ENCODE data around the gene PPT2.
A peak's percentile ranks its signal among the peaks of the same experiment; 100 is the strongest.

The PPT2 gene

GRCh38 chr6:32118782-32119628 is 34.9 kb upstream of the PPT2 start:
- Histone ChIP-seq H3K9ac (ENCODE audit: low read depth, low read length, poor library complexity, severe bottlenecking) (no peak overlapping the region), H3F3A (ENCODE audit: low read depth) (no peaks in the 10 kb centered on the region), H4K20me1 (ENCODE audit: insufficient read depth, low read length, poor library complexity, severe bottlenecking) (peaks cover 2% of the 10 kb centered on the region), H3K4me3 (ENCODE audit: low read length, poor library complexity, severe bottlenecking) (no peak overlapping the region), H3K79me2 (ENCODE audit: insufficient read depth, low read length) (no peaks in the 10 kb centered on the region; the same call in 1 of the 2 replicates), H2AFZ (ENCODE audit: low read length) (no peak overlapping the region), H3K9me3 (ENCODE audit: insufficient read depth, low read depth, low read length) (no peaks in the 10 kb centered on the region), H3K4me2 (ENCODE audit: low read depth, low read length, poor library complexity, severe bottlenecking) (no peak overlapping the region), H3K27me3 (ENCODE audit: insufficient read depth, low read length, poor library complexity, severe bottlenecking) (no peaks in the 10 kb centered on the region), H3K4me1 (ENCODE audit: insufficient read depth, low read length, poor library complexity, severe bottlenecking) (no peaks in the 10 kb centered on the region), H3K9me2 (replicated peaks; ENCODE audit: low read depth, low read length) (no peaks in the 10 kb centered on the region), H3K36me3 (ENCODE audit: insufficient read depth, low read length) (peaks cover 57% of the 10 kb centered on the region; the same call in 1 of the 2 replicates)
- TF ChIP-seq EZH2phosphoT487 (IDR thresholded peaks at IDR 0.05; ENCODE audit: borderline replicate concordance) (no peak), CTCF (conservative IDR thresholded peaks at IDR 0.05; ENCODE audit: low read length) (peak; percentile 88)

GRCh38 chr6:32120573-32121059 is 33.3 kb upstream of the PPT2 start:
- H3K36me3 ChIP-seq (ENCODE audit: insufficient read depth, low read length): peaks cover 56% of the 10 kb centered on the region; the same call in 1 of the 2 replicates
- no peaks in the 10 kb centered on the region for H3F3A ChIP-seq (ENCODE audit: low read depth)
- no peak for TF ChIP-seq EZH2phosphoT487 (IDR thresholded peaks at IDR 0.05; ENCODE audit: borderline replicate concordance)
- TF ChIP-seq CTCF (conservative IDR thresholded peaks at IDR 0.05; ENCODE audit: low read length): no peak
- H3K79me2 ChIP-seq (ENCODE audit: insufficient read depth, low read length): peaks cover 9% of the 10 kb centered on the region; the same call in 1 of the 2 replicates
- no peaks in the 10 kb centered on the region for H3K9me2 ChIP-seq (replicated peaks; ENCODE audit: low read depth, low read length)
- peaks cover 2% of the 10 kb centered on the region for H4K20me1 ChIP-seq (ENCODE audit: insufficient read depth, low read length, poor library complexity, severe bottlenecking)
- no peaks in the 10 kb centered on the region for H3K4me1 ChIP-seq (ENCODE audit: insufficient read depth, low read length, poor library complexity, severe bottlenecking)
- no peak overlapping the region for H3K4me3 ChIP-seq (ENCODE audit: low read length, poor library complexity, severe bottlenecking)
- H3K9me3 ChIP-seq (ENCODE audit: insufficient read depth, low read depth, low read length): no peaks in the 10 kb centered on the region
- no peak overlapping the region for H3K4me2 ChIP-seq (ENCODE audit: low read depth, low read length, poor library complexity, severe bottlenecking)
- no peak overlapping the region for H2AFZ ChIP-seq (ENCODE audit: low read length)
- no peaks in the 10 kb centered on the region for H3K27me3 ChIP-seq (ENCODE audit: insufficient read depth, low read length, poor library complexity, severe bottlenecking)
- H3K9ac ChIP-seq (ENCODE audit: low read depth, low read length, poor library complexity, severe bottlenecking): no peak overlapping the region

- no peak overlapping the region for H2AFZ ChIP-seq (ENCODE audit: low read length)
- peaks cover 15% of the 10 kb centered on the region for H3K4me1 ChIP-seq (ENCODE audit: insufficient read depth, low read length, poor library complexity, severe bottlenecking)
- H3K36me3 ChIP-seq (ENCODE audit: insufficient read depth, low read length): peaks cover 26% of the 10 kb centered on the region; the same call in 1 of the 2 replicates
- TF ChIP-seq CTCF (conservative IDR thresholded peaks at IDR 0.05; ENCODE audit: low read length) (no peak), EZH2phosphoT487 (IDR thresholded peaks at IDR 0.05; ENCODE audit: borderline replicate concordance) (no peak)
- no peaks in the 10 kb centered on the region for H3K9me3 ChIP-seq (ENCODE audit: insufficient read depth, low read depth, low read length)
- peaks cover 17% of the 10 kb centered on the region for H4K20me1 ChIP-seq (ENCODE audit: insufficient read depth, low read length, poor library complexity, severe bottlenecking)
- H3K4me2 ChIP-seq (ENCODE audit: low read depth, low read length, poor library complexity, severe bottlenecking): no peak overlapping the region
- no peak overlapping the region for H3K4me3 ChIP-seq (ENCODE audit: low read length, poor library complexity, severe bottlenecking)
- H3K9me2 ChIP-seq (replicated peaks; ENCODE audit: low read depth, low read length): no peaks in the 10 kb centered on the region
- H3F3A ChIP-seq (ENCODE audit: low read depth): no peaks in the 10 kb centered on the region
- no peak overlapping the region for H3K9ac ChIP-seq (ENCODE audit: low read depth, low read length, poor library complexity, severe bottlenecking)
- peaks cover 32% of the 10 kb centered on the region for H3K79me2 ChIP-seq (ENCODE audit: insufficient read depth, low read length)
- H3K27me3 ChIP-seq (ENCODE audit: insufficient read depth, low read length, poor library complexity, severe bottlenecking): no peaks in the 10 kb centered on the region
Measured at GRCh38 chr6:32123681-32124080, 30.3 kb upstream of the PPT2 start.
